Right atrium auricular region (tissue), 2 donors: ENCODE results near the gene ETV2. TPM values are rescaled to one million over a fixed set of nuclear protein-coding genes. Genes with fewer than 3 reads are reported as not detected.
"Not testable (repeated sequence)": the region's sequence is repeated elsewhere in the genome, so short reads cannot be mapped to it uniquely, and the experiment has no call there.

Experiments used
- DNase-seq: peaks from one replicate; pipeline ENCODE4 v3.0.0-alpha.2; 2019; ENCODE audit warnings: low spot score
- H3K27ac ChIP-seq, 2 donors: fragments of 200-600 bp; sonication (generic); 1 replicate in 1 of 2; 2 replicates in 1 of 2; pipeline ENCODE4 v1.5.1; 2016 to 2019
- H3K27me3 ChIP-seq, 2 donors: fragments of 200-600 bp; sonication (generic); one replicate each; pipeline versions ENCODE4 v1.5.1 to v1.6.0; 2017 to 2019
- H3K36me3 ChIP-seq: fragments of 200-600 bp; sonication (generic); one replicate; pipeline ENCODE4 v1.5.1; 2016
- H3K4me1 ChIP-seq, 2 donors: fragments of 200-600 bp; sonication (generic); one replicate each; pipeline versions ENCODE4 v1.5.1 to v1.6.0; 2017 to 2019
- H3K4me3 ChIP-seq, 2 donors: fragments of 200-600 bp; sonication (generic); 1 replicate in 1 of 2; 2 replicates in 1 of 2; pipeline ENCODE4 v1.5.1; 2017 to 2019; ENCODE audit warnings: mild to moderate bottlenecking in 1 of 2, moderate library complexity in 1 of 2
- H3K9me3 ChIP-seq, 2 donors: fragments of 200-600 bp; sonication (generic); one replicate each; pipeline ENCODE4 v1.5.1; 2019
- total RNA-seq, 2 donors: library from RNA; depleted of rRNA; stranded (reverse); fragments of >200 nt; gene quantifications; one replicate each; pipeline ENCODE4 v1.1.0, GENCODE V29; 2016
- TF ChIP-seq, protein P1 (sequence below), 2 donors: fragments of 200-600 bp; sonication (generic); IDR thresholded peaks; one replicate each; pipeline ENCODE4 v1.5.1; 2019; ENCODE audit warnings: antibody characterized with exemption in 2 of 2

ETV2 gene
- total RNA-seq, 2 donors from 2014 or later, result 1.2 TPM; not detected in 1

DNA sequence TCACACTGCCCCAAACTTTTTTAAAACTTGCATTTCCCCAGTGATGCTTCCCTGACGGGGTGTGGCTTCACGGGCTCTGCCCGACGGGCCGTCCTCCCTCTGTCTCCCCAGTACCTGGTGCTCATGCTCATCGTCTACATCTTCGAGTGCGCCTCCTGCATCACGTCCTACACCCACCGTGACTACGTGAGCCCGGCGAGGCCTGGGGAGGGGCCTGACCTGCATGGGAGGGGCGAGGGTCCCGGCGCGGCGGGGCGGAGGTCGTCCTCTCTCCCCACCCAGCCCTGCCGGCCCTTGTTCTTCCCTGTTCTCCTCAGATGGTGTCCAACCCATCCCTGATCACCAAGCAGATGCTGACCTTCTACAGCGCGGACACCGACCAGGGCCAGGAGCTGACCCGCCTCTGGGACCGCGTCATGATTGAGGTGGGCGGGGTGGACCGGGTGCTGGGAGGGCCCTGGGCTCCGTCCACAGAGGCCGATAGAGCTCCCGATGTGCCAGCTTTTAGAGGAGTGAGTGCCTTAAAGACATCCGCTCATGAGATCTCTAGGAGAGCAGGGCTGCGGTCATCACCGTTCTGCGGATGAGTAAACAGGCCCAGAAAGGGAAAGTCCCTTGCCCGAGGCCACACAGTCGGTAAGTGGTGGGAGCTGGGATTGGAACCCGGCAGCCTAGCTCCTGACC lies 31.7 kb downstream of the ETV2 start:
- peaks cover 0 to 9% of the 10 kb centered on the region in 2 donors for H3K27me3 ChIP-seq
- peak; percentile 60 for DNase-seq
- TF ChIP-seq, protein P1, sequence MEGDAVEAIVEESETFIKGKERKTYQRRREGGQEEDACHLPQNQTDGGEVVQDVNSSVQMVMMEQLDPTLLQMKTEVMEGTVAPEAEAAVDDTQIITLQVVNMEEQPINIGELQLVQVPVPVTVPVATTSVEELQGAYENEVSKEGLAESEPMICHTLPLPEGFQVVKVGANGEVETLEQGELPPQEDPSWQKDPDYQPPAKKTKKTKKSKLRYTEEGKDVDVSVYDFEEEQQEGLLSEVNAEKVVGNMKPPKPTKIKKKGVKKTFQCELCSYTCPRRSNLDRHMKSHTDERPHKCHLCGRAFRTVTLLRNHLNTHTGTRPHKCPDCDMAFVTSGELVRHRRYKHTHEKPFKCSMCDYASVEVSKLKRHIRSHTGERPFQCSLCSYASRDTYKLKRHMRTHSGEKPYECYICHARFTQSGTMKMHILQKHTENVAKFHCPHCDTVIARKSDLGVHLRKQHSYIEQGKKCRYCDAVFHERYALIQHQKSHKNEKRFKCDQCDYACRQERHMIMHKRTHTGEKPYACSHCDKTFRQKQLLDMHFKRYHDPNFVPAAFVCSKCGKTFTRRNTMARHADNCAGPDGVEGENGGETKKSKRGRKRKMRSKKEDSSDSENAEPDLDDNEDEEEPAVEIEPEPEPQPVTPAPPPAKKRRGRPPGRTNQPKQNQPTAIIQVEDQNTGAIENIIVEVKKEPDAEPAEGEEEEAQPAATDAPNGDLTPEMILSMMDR (IDR thresholded peaks at IDR 0.05), result no peak

DNA sequence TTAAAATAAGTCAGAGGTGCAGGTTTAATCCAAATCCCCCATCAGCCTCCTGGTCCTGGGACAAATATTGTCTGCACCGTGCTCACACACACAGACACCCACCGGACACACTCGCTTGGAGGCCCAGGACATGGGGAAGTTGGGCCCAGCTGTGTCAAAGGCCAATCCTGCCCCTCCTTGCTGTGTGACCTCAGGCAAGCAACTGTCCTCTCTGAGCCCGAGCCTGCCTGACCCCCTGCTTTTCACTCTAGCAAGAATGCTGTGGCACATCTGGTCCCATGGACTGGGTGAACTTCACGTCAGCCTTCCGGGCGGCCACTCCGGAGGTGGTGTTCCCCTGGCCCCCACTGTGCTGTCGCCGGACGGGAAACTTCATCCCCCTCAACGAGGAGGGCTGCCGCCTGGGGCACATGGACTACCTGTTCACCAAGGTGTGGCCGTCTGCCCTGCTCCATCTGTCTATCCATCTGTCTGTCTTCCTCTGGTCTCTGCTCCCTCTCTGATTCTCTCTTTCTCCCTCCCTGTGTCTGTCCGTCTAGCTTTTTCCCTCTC lies 34.1 kb downstream of the ETV2 start:
- no peaks in the 10 kb centered on the region for H3K36me3 ChIP-seq
- no peak overlapping the region for H3K27ac ChIP-seq
- no peaks in the 10 kb centered on the region for H3K9me3 ChIP-seq
- H3K4me3 ChIP-seq, result no peak overlapping the region
- no peak for DNase-seq
- TF ChIP-seq, protein P1 (IDR thresholded peaks at IDR 0.05), result no peak
- H3K27me3 ChIP-seq, result peaks cover 0 to 9% of the 10 kb centered on the region in 2 donors
- peaks cover 0 to 9% of the 10 kb centered on the region in 2 donors for H3K4me1 ChIP-seq

More for the DNA sequence above, 31.7 kb downstream of the ETV2 start:
- Histone ChIP-seq H3K27ac (no peak overlapping the region), H3K4me3 (peak overlapping the region; percentile 2 to 31), H3K36me3 (no peaks in the 10 kb centered on the region), H3K4me1 (peaks cover 0 to 9% of the 10 kb centered on the region in 2 donors), H3K9me3 (no peaks in the 10 kb centered on the region)

DNA sequence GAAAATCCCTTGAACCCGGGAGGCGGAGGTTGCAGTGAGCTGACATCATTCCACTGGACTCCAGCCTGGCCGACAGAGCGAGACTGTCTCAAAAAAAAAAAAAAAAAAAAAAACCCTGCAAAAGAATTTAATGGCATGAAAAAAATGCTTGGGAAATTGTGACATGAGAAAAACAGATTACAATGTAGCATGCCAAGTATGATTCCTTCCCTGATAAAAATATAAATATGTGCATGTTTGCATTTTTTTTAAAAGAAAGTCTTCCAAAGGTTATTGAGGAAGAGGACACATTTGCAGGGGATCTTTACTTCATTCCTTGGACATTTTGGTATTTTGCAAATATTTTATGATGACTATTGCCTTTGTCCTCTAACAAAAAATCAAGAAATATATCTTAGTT lies 48.3 kb downstream of the ETV2 start:
- Histone ChIP-seq H3K36me3 (no peaks in the 10 kb centered on the region), H3K9me3 (no peaks in the 10 kb centered on the region), H3K27ac (no peak overlapping the region), H3K4me3 (no peak overlapping the region), H3K4me1 (no peaks in the 10 kb centered on the region), H3K27me3 (no peaks in the 10 kb centered on the region)
- TF ChIP-seq, protein P1 (IDR thresholded peaks at IDR 0.05), result no peak
- DNase-seq, result no peak

DNA sequence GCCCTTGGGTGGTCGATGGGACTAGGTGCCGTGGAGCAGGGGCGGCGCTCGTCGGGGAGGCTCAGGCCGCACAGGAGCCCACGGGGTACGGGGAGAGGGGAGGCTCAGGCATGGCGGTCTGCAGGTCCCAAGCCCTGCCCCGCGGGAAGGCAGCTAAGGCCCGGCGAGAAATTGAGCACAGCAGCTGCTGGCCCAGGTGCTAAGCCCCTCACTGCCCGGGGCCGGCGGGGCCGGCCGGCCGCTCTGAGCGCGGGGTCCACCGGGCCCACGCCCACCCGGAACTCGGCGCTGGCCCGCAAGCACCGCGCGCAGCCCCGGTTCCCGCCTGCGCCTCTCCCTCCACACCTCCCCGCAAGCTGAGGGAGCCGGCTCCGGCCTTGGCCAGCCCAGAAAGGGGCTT lies 49.6 kb downstream of the ETV2 start:
- H3K9me3 ChIP-seq, H3K27me3 ChIP-seq, H3K36me3 ChIP-seq, H3K4me3 ChIP-seq, H3K27ac ChIP-seq, DNase-seq, H3K4me1 ChIP-seq: not testable (repeated sequence)

DNA sequence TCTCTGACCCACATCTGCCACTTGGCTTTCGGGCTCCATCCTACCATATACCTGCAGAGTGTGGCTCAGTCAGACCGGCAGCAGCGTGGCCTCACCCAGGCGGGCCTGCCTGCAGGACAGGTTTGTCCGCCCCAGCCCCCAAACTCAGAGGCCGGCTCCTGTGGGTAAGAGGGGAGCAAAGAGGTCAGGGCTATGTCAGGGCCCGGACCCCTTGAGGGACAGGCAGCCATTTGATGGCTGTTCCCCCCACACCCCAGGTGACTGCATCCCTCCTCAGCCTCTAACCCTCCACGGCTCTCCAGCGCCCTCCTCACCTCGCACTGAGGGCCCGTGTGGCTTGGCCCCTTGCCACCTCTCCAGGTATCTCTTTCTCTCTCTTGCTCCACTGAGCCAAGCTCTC lies 50.5 kb downstream of the ETV2 start:
- no peaks in the 10 kb centered on the region for H3K36me3 ChIP-seq
- TF ChIP-seq, protein P1 (IDR thresholded peaks at IDR 0.05), result no peak
- no peak for DNase-seq
- no peak overlapping the region for H3K4me3 ChIP-seq
- no peaks in the 10 kb centered on the region for H3K27me3 ChIP-seq
- no peaks in the 10 kb centered on the region for H3K4me1 ChIP-seq
- no peak overlapping the region for H3K27ac ChIP-seq
- no peaks in the 10 kb centered on the region for H3K9me3 ChIP-seq

DNA sequence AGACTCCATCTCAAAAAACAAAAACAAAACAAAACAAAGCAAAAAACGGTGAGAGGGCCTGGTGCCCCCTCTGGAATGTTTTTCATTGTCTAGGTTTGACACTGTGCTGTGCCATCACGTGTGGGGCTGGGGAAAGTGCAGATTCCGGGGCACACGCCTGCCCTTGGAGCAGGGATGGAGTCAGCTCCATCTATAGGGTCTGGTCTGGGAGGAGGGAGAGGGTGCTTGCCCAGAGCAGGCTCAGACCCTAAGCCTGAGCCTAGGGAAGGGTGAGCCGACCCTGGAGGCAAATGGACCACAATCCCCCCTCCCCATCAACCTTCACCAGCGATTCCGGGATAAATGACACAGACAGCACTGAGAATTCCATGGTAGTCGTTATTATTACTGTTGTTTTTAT lies 51.9 kb downstream of the ETV2 start:
- Histone ChIP-seq H3K4me3 (no peak overlapping the region), H3K9me3 (no peaks in the 10 kb centered on the region), H3K36me3 (no peaks in the 10 kb centered on the region), H3K4me1 (no peaks in the 10 kb centered on the region), H3K27me3 (no peaks in the 10 kb centered on the region), H3K27ac (no peak overlapping the region)
- no peak for DNase-seq
- TF ChIP-seq, protein P1 (IDR thresholded peaks at IDR 0.05), result no peak
